GM10847 (cell line): ENCODE data around the gene FAM131C.

Experiments used
- POLR2A ChIP-seq: IDR thresholded peaks from 2 replicates; pipeline ENCODE4 v1.6.1; 2011; ENCODE audit not compliant: insufficient read length; ENCODE audit errors: extremely low read depth

Gene FAM131C

GRCh38 chr1:16073490-16074119, at the start of gene FAM131C:
TSS of gene FAM131C (minus strand) at chr1:16073651. CDS start at chr1:16073442, 209 bp downstream.
- TF ChIP-seq POLR2A, result no peak

GRCh38 chr1:16122916-16123315, 49.5 kb upstream of the FAM131C start:
- TF ChIP-seq POLR2A, result no peak

DNA sequence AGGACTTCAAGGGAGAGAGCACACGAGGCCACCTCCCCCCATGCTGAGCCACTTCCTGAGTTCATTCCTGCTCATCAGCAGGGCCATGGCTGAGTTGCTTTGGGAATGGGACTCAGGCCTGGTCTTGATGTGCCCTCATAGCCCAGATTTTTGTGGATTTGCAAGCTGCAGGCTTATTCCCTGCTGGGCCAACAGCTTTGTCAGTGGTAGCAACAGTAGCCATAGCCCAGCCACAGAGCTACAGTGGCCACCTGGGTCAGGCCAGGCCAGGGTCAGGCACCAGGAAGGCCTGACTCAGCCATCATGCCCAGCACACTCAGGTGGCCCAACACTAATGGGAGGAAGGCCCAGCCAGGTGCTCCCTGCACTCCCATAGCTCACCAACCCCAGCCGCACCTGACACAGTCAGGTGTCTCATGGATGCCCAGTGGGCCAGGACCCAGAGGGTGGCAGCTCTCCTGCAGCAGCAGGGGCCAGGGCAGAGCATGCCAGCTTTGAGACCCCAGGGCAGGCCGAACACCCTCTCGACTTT, 49.0 kb upstream of the FAM131C start:
- no peak for TF ChIP-seq POLR2A

- TF ChIP-seq POLR2A, result no peak
Measured at GRCh38 chr1:16120940-16121410, 47.5 kb upstream of the FAM131C start.

DNA sequence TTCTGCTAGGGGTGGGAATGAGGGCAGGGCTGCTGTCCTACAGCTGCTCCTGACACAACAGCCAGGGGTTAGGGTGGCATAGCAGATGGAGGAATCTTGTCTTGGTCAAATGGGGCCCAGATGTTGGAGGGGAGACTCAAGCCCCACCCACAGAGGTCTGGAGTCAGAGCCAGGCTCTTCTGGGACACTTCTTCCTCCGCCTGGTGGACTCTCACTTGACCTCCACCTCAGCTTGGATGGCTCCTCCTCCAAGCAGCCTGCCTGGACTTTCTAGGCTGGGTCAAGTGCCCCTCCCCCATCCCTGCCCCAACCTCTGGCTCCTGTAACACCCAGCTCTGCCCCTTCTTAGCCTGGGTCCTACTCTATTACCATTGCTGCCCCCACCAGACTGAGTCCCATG, 47.0 kb upstream of the FAM131C start:
- no peak for TF ChIP-seq POLR2A

- TF ChIP-seq POLR2A, result no peak
Measured at GRCh38 chr1:16119926-16120325, 46.5 kb upstream of the FAM131C start.

DNA sequence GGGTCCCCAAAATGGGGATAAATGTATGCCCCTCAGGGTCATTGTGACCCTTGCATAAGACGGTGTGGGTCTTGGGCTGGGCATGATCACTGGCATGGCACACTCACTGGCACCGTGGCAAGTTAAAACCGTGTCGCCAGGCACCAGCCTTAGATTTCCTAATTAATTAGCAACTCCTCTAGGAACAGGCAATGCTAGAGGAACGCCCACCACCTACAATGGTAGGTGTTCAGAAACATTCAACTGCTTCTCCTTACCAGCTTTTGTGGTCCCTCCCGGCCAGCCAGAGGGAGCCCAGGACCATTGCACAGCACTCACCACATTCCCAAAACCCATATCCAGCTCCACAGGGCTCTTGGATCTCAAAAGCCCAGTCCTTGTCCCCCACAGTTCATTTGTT, 46.1 kb upstream of the FAM131C start:
- TF ChIP-seq POLR2A, result no peak

DNA sequence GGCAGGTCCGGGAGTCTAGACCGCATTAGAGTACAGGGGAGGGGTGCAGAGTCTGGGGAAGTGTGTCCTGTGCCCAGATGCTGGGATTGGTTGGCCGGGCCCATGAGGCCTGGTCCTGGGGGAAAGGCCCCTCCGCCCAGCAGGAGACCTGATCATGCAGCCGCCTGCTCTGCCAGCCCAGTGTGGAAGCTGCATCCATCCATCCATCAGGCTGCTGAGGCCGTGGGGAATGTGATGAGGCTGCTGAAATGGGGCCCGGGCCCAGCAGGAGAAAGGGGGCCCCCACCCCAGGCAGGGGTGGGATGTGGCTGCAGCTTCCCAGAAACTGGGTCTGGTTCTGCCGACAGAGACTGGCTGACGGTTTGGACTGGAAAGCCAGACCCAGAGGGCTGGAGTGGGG, 45.3 kb upstream of the FAM131C start:
- TF ChIP-seq POLR2A, result no peak

- no peak for TF ChIP-seq POLR2A
Measured at GRCh38 chr1:16117936-16118335, 44.5 kb upstream of the FAM131C start.

GRCh38 chr1:16117369-16117768, 43.9 kb upstream of the FAM131C start:
- no peak for TF ChIP-seq POLR2A

- no peak for TF ChIP-seq POLR2A
Measured at GRCh38 chr1:16116625-16117024, 43.2 kb upstream of the FAM131C start.

GRCh38 chr1:16116002-16116401, 42.6 kb upstream of the FAM131C start:
- no peak for TF ChIP-seq POLR2A

DNA sequence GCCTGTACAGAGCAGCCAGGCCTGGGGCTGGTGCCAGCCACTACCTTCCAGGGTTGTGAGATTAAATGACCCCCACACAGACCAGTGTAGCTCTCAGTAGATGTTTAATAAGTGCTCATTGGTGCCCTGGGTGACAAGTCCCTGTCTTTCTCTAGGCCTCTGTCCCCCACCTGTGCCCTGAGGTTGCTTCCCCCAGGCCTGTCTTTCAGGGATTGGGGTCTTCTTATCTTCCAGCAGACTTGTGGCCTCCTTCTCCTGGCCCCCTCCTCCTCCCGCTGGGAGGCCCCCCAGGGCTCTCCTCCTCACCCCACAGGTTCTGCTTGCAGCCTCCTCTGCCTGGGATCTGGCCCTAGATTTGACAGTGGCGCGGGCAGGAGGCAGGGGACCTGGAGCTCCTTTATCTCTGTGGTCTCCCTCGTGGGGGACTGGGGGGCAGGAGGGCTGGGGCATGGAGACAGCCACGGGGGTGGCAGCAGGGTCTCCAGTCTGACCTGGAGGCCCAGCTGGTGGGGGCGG, 42.1 kb upstream of the FAM131C start:
- no peak for TF ChIP-seq POLR2A

- TF ChIP-seq POLR2A, result no peak
Measured at GRCh38 chr1:16114527-16115467, 41.3 kb upstream of the FAM131C start.
